GM19455 (cell line): ENCODE results near the gene KRTAP27-1.

Source experiments
- ATAC-seq: cut with Tn5 transposase; IDR thresholded peaks from one replicate; pipeline ENCODE4 v1.9.1; 2021; ENCODE audit not compliant: unreplicated experiment

The KRTAP27-1 gene

DNA sequence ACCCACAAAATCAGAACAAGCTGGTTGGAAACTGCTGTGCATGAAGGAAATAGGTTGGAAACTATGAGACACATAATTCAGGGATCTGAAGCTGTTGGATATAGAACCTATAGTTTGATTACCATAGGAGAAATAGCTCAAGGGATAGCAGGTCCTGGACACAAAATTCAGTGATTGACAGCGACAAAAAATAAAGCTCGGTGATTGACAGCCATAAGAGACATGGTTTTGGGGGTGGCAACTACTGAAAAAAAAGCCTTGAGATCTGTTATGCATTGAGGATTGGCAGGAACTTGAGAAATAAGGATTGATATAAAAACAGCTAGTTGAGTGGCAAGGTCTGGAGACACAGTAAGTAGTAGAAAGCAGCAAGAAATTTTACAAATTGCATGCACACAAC, 48.3 kb downstream of the KRTAP27-1 start, which contains the start of gene KRTAP25-1:
Gene KRTAP25-1 (minus strand): TSS at position 300 of the 400 bp plus-strand sequence. CDS start 24 bp downstream, at position 276.
- ATAC-seq: no peak
